Measurements from ENCODE around the gene SLIT3.
"Not testable (repeated sequence)": the region's sequence is repeated elsewhere in the genome, so short reads cannot be mapped to it uniquely, and the experiment has no call there.

The SLIT3 gene

DNA sequence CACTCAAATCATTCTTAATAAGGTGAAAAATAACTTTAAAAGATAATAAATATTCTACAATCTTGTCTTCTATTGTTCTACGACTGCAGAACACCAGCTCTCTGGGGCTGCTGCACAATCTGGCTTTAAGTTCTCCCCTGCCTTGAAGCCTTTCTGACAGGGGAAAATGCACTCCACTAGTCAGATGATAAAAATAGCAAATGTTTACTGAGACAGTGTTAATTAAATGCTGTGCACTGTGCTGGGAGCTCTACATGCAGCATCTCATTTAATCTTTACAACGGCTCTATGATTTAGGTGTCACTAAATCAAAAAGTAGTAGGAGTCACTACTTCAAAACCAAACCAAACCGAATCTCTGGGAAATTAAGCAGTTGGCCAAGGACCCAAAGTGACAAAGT lies 132.7 kb downstream of the SLIT3 start:
- DNase-seq, result no peak

DNA sequence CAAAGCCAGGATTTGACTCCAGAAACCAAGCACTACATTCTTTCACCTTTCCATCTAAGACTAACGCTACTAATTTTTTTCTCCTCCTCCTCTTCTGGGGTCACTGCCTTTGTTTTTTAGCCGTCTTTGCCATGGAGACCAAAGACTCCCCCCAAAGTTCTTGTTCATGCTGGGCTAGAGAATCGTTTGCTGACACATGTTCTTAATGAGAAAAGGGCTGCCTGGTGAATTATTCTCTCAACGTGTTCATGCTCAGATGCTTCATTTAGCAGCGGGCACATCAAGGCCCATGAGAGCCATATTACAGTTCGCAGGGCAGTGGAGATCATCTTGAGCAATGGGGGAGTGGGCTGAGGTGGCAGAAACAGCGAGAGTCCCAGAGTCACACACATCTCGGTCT lies 134.9 kb downstream of the SLIT3 start:
- DNase-seq, result no peak

DNA sequence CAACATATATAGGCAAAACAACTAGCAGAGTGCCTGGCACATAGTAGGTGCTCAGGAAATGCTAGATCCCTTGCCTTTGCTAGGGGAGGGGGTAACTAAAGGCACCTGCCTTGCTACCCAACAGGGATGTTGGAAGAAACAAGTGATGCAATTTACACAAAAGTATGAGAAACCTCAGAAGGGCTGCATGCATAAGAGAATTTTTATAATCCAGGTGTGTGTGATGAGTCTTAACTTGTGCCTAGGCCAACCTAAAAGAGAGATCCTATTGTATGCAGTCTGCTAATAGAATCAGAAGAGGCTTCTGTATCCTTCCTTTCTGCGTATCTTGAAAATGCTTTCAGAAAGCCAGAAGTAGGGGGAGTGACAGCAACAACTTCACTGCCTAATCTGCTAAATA lies 135.9 kb downstream of the SLIT3 start:
- no peak for DNase-seq

DNA sequence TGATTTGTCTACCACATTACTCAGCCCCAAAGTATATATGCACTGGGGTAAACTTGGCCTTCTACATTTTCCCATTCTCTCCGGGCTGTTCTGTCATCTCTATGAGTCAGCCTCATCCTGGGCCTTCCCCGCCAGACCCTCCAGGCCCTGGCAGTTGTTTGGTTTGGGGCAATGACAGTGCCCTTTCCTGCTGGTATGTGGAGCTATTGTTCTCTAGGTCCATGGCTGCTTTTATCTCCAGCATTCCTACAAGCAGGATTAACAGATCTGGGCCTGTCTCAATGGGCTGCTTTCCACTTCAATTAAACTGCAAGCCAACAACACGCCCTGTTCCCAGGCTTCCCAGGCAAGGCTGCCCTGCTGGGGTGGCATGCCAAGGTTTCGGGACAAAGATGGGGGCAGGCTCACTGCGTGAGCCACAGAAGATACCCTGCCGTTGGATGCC lies 136.4 kb downstream of the SLIT3 start:
- DNase-seq, result no peak

GRCh38 chr5:169162407-169162806 lies 138.5 kb downstream of the SLIT3 start:
- DNase-seq, result no peak

- DNase-seq, result no peak
These were observed 139.8 kb downstream of the SLIT3 start for GRCh38 chr5:169161022-169161680.

DNA sequence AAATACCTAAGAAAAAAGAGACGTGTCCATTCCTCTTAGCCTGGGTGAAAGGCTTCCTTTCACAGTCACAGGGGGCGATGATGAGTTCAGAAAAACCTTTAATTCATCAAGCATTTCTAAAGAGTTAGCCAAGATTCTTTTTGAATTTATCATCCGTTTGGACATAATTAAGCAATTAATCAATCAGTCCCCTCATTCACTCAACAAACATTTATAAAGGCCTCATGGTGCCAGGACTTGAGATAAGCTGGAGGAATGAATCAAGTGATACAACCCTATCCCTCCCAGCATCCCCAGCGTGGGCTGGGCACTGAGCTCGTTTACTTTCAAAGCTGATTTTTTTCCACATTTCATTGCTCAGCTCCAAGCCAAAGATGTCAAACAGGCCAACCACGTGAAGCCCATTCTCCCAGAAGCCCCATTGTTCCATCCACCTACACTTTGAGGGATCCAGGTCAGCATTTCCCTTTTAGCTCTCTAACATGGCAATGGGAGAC lies 140.5 kb downstream of the SLIT3 start:
- DNase-seq, result no peak

DNA sequence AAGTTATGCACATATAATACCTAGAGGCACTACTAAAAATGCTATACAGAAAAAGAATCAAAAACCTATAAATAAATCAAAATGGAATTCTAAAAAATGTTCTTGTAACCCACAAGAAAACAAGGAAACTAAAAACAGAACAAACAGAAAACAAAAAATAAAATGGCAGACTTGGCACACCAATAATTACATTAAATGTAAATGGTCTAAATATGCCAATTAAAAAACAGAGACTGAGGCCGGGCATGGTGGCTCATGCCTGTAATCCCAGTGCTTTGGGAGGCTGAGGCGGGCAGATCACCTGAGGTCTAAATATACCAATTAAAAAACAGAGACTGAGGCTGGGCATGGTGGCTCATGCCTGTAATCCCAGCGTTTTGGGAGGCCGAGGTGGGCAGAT lies 142.2 kb downstream of the SLIT3 start:
- no peak for DNase-seq

DNA sequence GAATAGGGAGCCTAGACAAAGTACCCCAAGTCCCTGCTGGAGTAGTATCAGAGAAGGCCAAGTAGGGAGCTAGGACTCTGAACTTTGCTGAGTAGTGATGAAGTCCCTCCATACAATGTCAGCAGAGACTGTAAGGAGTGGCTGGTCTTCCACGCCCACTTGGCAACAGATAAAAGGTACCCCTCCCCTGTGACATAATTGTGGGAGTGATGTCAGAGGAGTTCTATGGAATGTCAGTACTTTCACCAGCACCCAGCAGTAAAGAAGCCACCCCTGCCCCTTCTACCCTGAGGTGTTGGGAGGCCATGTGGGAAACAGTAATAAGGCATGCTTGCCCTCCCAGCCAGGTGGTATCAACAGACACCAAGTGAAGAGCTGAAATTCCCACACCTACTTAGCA lies 143.9 kb downstream of the SLIT3 start:
- no peak for DNase-seq

DNA sequence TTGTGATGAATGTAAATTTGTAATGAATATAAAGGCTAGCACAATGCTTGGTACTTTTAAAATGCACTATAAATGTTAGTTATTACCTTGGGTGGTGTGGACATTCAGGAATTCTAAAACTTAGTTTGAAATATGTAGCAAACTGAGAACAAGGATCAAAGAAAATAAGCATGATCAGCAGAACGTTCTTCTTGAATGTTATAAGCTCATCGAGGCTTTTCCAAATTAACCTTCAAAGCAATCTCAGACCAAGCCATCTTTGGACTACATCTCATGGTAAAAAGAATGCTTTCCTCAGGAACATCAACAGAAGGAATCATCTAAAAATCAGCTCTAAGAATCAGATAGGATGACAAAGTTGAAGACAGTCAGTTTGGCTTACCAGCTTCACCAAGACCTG lies 146.3 kb downstream of the SLIT3 start:
- DNase-seq, result no peak

- no peak for DNase-seq
These were observed 147.5 kb downstream of the SLIT3 start for GRCh38 chr5:169153405-169153804.

DNA sequence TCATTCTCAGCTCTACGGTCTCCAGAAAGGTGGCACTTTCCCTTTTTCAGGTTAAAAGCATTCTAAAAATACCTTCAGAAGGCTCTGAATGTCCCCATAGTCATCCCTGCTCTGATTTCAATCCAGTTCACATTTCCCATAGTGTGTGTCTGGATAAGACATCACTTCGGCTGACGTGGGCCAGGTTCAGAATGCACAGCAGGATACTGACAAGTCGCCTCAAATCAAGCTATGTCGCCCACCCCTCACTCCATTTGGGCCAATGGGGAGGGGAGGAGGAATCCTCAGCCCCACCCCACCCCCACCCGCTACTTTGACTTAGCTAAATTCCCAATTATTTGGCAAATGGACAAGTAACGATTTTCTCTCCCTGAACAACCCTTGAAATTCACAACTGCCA lies 148.0 kb downstream of the SLIT3 start:
- no peak for DNase-seq

DNA sequence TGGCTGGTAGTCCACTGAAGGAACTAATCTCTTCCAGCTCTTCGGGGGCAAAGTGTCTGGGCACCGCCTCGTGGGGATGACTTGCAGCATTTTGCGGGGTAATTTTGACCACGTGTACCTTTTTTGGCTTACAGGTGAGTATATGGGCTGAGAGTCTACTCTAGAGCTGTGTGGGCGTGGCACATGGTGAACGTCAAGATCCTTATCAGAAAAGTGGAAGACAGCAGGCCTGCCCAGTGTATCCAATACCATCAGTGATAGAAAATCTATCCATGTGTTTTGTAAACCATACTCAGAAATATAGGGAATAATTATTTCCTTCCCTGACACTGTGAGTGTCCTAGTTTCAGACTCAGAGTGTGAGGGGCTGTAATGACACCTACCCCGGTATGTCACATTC lies 148.5 kb downstream of the SLIT3 start:
- no peak for DNase-seq

DNA sequence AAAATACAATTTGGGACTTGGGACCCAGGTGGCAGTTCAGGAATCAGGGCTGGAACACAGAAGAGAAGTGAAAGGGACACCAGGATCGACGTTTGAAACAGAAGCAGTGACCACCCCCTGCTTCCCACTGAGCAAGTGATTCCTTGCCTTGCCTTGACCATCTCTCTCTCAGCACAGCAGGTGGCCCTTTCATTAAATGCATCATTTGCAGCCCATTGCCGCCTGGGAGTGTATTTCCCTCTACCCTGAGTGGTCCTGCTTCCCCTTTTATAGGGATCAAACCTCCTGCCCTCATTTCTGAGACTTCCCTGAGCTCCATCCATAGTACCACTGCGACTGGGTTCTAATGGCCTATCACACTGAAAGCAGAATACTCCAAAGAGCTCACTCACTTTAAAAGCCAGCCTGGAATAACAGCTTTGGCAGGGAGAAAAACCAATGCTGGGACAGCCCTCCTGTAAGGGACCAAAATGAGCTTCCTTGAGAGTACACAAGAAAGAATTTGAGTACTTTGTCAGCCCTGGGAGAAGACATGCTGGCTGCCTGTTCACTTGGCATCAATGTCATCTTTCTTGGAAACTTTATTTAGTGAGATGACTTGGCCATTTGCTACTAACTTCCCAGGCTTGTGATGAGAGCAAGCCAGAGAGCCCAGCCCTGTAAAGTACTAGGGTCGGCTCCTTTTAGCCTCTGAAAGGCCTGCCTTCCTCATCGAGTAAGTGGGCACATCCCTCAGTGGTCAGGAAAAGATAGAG lies 149.7 kb downstream of the SLIT3 start:
- no peak for DNase-seq

DNA sequence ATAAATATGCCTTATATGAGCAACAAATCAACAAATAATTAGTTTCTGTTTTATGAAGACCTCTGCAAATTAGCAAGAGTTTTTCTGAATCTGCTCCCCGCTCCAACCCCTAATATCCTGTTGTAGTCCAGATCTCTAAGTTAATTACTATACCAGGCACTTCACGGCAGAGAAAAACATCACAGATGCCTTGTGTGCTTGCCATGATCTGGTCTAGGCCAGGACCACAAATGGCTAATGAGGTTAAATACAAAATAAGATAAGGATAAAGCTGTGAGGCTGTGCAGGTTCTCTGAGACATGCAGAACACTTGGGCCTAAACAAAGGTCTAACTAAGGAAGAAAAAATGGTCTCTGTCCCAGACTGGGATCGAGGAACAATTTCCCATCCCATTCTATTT lies 150.8 kb downstream of the SLIT3 start:
- no peak for DNase-seq

DNA sequence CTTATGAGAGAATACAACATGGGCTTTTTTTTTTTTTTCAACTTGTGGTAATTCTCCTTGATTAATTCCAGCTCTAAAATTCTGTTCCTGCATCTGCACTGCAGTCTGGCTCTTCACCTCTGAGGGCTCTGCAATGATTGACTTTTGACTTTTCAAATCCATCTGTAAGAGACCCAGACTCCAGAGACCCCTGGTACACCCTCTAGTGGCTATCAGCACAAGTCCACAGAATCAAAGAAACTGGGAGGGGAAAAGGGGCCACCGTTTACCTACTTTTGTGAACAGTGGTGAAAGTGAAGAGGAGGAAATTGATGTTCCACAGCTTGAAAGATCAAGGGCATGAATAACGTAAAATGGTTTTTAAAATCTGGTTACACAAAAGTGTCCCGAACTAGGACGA lies 151.6 kb downstream of the SLIT3 start:
- DNase-seq, result no peak

GRCh38 chr5:169148138-169148740 lies 152.7 kb downstream of the SLIT3 start:
- DNase-seq, result no peak

- no peak for DNase-seq
These were observed 153.4 kb downstream of the SLIT3 start for GRCh38 chr5:169147534-169147933.

DNA sequence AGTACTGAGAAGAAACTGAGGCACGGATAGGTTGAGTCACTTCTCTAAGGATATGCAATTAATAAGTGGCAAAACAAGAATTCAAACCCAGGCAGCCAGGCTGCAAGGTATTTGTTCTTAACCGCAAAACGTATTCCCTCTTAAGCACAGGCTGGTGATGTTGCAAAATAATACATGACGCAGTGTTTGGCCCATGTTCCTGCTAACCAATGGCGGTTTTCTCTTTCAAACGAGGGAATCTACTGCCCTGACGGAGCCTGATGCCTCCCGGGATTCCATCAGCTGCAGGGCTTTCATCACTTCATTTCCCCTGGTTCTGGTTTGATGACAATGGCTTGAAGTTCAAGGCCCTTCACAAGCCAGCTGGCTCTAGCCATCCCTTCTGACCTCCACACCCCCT lies 154.8 kb downstream of the SLIT3 start:
- DNase-seq, result no peak

DNA sequence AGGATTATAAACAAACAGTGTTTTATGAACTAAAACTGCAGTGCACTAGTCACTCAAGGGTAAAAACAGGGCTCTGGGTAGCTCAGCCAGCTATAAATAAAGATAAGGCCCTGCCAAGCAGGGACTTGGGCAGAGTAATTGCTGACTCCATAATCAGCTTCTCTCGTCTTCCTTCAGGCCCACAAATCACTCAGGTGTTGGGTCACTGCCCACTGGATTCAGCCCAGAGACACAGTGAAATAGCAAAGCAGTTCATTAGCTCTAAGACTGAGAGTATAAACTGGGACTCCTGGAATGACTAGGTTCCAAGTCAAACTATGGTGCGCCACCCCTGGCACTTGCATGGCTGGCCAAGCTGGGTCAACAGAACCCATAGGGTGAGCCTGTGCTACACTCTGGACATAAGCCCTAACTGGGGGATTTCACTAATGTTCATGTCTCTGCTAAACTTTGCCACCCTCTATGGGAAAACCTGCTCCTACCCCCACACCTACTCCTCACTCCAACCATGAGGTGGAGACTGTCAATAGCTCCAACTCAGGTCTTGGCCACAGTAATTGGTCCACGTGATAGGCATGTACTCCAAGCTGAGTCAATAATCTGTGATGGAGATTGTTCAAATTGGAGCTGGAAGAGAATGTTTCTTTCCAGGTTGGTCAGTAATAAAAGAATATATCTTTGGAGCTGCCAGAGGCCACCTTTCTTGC lies 158.5 kb downstream of the SLIT3 start:
- no peak for DNase-seq

- not testable (repeated sequence) for DNase-seq
These were observed 160.7 kb downstream of the SLIT3 start for GRCh38 chr5:169140215-169140614.

- no peak for DNase-seq
These were observed 161.4 kb downstream of the SLIT3 start for GRCh38 chr5:169139480-169140050.

DNA sequence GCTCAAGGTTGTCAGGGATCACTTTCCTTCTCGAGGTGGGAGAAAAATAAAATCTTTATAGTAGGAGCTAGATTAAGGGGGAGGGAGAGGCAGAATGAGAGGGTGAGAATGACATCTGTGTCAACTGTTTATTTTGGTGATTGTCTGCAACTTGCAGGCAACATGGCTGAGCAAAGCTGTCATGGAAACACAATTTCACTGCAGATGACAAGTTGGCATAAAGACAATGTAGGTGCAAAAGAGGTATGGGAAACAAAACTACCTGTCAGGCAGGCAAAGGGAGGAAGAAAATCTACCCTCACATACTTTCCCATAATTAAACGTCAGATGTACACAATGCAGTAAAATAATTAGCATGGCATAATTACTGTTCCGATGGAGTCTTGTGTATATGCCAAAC lies 167.4 kb downstream of the SLIT3 start:
- no peak for DNase-seq
